ENCODE data around the gene LIMS2. TPM values are rescaled to one million over a fixed set of nuclear protein-coding genes. Genes with fewer than 3 reads are reported as not detected.

LIMS2 gene
- total and polyA plus RNA-seq, 10 donors = 62.5 to 437 (median 115) TPM

- DNase-seq = no peak
- H3K4me3 ChIP-seq = peak overlapping the region in 2 of 8 donors; percentile 11 to 51
- 74 to 85% (median 80%) methylated on average over 13 of the region's 13 CpGs for WGBS, 5 donors
- H3K9me3 ChIP-seq = no peaks in the 10 kb centered on the region
- intact Hi-C loops (cut with DNase I; ENCODE audit: low total_unique reads) = no loop called here
- peak overlapping the region; percentile 53 to 96 (median 92) for H3K27ac ChIP-seq
- H3K36me3 ChIP-seq = peaks cover 0 to 68% (median 6%) of the 10 kb centered on the region in 6 donors
- no peaks in the 10 kb centered on the region for H3K27me3 ChIP-seq (replicated peaks in 1 of 7)
- peaks cover 73 to 100% (median 90%) of the 10 kb centered on the region in 6 donors for H3K4me1 ChIP-seq
- no peak for TF ChIP-seq POLR2AphosphoS5 (IDR thresholded peaks at IDR 0.05)
- TF ChIP-seq POLR2A (IDR thresholded peaks at IDR 0.05) = no peak
- TF ChIP-seq, protein P1, sequence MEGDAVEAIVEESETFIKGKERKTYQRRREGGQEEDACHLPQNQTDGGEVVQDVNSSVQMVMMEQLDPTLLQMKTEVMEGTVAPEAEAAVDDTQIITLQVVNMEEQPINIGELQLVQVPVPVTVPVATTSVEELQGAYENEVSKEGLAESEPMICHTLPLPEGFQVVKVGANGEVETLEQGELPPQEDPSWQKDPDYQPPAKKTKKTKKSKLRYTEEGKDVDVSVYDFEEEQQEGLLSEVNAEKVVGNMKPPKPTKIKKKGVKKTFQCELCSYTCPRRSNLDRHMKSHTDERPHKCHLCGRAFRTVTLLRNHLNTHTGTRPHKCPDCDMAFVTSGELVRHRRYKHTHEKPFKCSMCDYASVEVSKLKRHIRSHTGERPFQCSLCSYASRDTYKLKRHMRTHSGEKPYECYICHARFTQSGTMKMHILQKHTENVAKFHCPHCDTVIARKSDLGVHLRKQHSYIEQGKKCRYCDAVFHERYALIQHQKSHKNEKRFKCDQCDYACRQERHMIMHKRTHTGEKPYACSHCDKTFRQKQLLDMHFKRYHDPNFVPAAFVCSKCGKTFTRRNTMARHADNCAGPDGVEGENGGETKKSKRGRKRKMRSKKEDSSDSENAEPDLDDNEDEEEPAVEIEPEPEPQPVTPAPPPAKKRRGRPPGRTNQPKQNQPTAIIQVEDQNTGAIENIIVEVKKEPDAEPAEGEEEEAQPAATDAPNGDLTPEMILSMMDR (IDR thresholded peaks at IDR 0.05 in 8 of 11, conservative IDR thresholded peaks at IDR 0.05 in 3 of 11) = no peak
Observed at GRCh38 chr2:127639111-127639474, 36.2 kb downstream of the LIMS2 start.

DNA sequence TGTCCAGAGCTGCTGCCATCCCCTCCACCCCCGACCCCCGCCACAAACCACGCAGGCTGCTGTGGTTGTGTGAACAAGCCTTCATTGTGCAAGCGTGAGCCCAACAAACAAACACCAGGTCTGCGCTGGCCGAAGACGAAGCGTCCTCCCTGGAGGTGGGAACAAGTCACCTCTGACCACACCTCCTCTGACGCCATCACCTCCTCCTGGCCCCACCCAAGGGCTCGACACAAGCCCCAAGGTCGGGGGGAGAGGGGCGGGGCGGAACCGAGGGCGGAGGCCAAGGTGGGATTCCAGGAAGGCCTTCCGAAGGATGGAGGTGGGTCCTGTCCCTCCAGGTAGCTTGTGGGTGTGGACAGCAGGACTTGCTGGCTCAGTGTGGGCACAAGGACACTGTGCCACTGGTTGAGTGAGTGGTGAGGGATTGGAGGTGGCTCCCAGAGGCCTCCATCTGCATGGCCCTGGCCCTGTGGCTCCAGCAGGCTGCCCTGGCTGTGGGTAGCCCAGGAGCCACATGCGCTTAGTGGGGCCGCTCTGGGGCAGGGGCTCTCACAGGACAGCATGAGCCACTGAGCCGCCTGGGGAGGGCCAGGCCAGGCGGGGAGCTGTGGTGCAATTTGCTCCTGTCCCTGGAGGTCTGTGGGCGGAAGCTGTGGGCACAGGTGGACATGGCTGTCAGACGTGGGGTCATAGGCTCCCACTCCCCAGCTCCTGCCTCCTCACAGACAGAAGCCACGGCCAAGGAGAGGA lies 36.8 kb downstream of the LIMS2 start:
- WGBS, 5 donors = 42 to 60% (median 52%) methylated on average over 16 to 23 of the region's 23 CpGs
- intact Hi-C loops (cut with DNase I; ENCODE audit: low total_unique reads) = no loop called here
- Histone ChIP-seq H3K4me1 (peaks cover 78 to 100% (median 95%) of the 10 kb centered on the region in 6 donors), H3K27me3 (replicated peaks in 1 of 7) (no peaks in the 10 kb centered on the region), H3K9me3 (no peaks in the 10 kb centered on the region), H3K36me3 (peaks cover 0 to 74% (median 6%) of the 10 kb centered on the region in 6 donors), H3K27ac (peak overlapping the region; percentile 78 to 96 (median 92)), H3K4me3 (peak overlapping the region in 4 of 8 donors; percentile 1 to 51 (median 10))
- peak; percentile 93 for DNase-seq
- TF ChIP-seq POLR2A (IDR thresholded peaks at IDR 0.05) (no peak), POLR2AphosphoS5 (IDR thresholded peaks at IDR 0.05) (peak; percentile 39 to 79 (median 61))
- TF ChIP-seq, protein P1 (IDR thresholded peaks at IDR 0.05 in 8 of 11, conservative IDR thresholded peaks at IDR 0.05 in 3 of 11) = no peak

DNA sequence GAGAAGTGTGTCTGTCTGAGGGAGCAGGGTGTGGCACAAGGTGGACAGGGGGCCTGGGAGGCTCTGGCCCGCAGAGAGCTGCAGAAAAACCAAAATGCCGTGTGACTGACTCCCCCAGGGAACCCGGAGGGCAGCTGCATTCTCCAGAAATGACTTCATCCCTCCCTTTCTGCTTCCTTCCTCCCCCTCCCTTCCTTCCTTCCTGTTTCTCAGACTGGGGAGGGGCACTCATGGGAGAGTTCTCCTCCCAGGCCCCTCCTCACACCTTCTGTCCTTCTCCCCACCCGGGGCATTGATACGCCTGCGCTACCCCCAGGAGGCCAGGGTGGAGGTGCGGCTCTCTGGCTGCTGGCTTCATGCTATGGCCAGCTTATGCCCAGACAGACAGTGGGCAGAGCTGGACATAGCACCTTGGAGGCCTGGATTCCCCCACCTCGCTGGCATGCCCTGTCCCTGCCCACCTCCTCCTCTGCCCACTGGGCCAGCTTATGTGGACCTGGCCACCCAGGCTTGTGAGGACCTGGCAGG lies 37.5 kb downstream of the LIMS2 start:
- Histone ChIP-seq H3K9me3 (no peaks in the 10 kb centered on the region), H3K27ac (peak overlapping the region; percentile 78 to 96 (median 92)), H3K4me3 (peak overlapping the region in 3 of 8 donors; percentile 1 to 51 (median 4)), H3K27me3 (replicated peaks in 1 of 7) (no peaks in the 10 kb centered on the region), H3K36me3 (peaks cover 0 to 81% (median 6%) of the 10 kb centered on the region in 6 donors), H3K4me1 (peaks cover 84 to 100% (median 100%) of the 10 kb centered on the region in 6 donors)
- peak; percentile 88 for DNase-seq
- no peak for TF ChIP-seq POLR2A (IDR thresholded peaks at IDR 0.05)
- peak in 2 of 3 donors; percentile 51 to 76 for TF ChIP-seq POLR2AphosphoS5 (IDR thresholded peaks at IDR 0.05)
- intact Hi-C loops (cut with DNase I; ENCODE audit: low total_unique reads) = no loop called here
- 15 to 40% (median 23%) methylated on average over 8 of the region's 8 CpGs for WGBS, 5 donors

GRCh38 chr2:127637236-127637630 lies 38.1 kb downstream of the LIMS2 start:
- 65 to 86% (median 74%) methylated on average over 5 to 13 of the region's 13 CpGs for WGBS, 5 donors
- TF ChIP-seq, protein P1 (IDR thresholded peaks at IDR 0.05 in 8 of 11, conservative IDR thresholded peaks at IDR 0.05 in 3 of 11) = no peak
- TF ChIP-seq POLR2A (IDR thresholded peaks at IDR 0.05) (no peak), POLR2AphosphoS5 (IDR thresholded peaks at IDR 0.05) (peak in 2 of 3 donors; percentile 37 to 77)
- peaks cover 84 to 100% (median 100%) of the 10 kb centered on the region in 6 donors for H3K4me1 ChIP-seq
- peak overlapping the region; percentile 78 to 96 (median 92) for H3K27ac ChIP-seq
- no peaks in the 10 kb centered on the region for H3K27me3 ChIP-seq (replicated peaks in 1 of 7)
- intact Hi-C loops (cut with DNase I; ENCODE audit: low total_unique reads) = no loop called here
- peaks cover 0 to 87% (median 6%) of the 10 kb centered on the region in 6 donors for H3K36me3 ChIP-seq
- peak; percentile 88 for DNase-seq
- peak overlapping the region in 1 of 8 donors; percentile 51 for H3K4me3 ChIP-seq
- no peaks in the 10 kb centered on the region for H3K9me3 ChIP-seq

All from spleen (tissue), 11 donors.